GM21528 (cell line): ENCODE measurements around the gene LGR4.
A peak's percentile ranks its signal among the peaks of the same experiment; 100 is the strongest.
"Not testable (repeated sequence)": the region's sequence is repeated elsewhere in the genome, so short reads cannot be mapped to it uniquely, and the experiment has no call there.

Experiments used
- ATAC-seq: cut with Tn5 transposase; IDR thresholded peaks from one replicate; pipeline ENCODE4 v1.9.1; 2021; ENCODE audit warnings: mild to moderate bottlenecking, moderate library complexity; ENCODE audit not compliant: unreplicated experiment, low FRiP score

LGR4 gene, protein sequence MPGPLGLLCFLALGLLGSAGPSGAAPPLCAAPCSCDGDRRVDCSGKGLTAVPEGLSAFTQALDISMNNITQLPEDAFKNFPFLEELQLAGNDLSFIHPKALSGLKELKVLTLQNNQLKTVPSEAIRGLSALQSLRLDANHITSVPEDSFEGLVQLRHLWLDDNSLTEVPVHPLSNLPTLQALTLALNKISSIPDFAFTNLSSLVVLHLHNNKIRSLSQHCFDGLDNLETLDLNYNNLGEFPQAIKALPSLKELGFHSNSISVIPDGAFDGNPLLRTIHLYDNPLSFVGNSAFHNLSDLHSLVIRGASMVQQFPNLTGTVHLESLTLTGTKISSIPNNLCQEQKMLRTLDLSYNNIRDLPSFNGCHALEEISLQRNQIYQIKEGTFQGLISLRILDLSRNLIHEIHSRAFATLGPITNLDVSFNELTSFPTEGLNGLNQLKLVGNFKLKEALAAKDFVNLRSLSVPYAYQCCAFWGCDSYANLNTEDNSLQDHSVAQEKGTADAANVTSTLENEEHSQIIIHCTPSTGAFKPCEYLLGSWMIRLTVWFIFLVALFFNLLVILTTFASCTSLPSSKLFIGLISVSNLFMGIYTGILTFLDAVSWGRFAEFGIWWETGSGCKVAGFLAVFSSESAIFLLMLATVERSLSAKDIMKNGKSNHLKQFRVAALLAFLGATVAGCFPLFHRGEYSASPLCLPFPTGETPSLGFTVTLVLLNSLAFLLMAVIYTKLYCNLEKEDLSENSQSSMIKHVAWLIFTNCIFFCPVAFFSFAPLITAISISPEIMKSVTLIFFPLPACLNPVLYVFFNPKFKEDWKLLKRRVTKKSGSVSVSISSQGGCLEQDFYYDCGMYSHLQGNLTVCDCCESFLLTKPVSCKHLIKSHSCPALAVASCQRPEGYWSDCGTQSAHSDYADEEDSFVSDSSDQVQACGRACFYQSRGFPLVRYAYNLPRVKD

DNA sequence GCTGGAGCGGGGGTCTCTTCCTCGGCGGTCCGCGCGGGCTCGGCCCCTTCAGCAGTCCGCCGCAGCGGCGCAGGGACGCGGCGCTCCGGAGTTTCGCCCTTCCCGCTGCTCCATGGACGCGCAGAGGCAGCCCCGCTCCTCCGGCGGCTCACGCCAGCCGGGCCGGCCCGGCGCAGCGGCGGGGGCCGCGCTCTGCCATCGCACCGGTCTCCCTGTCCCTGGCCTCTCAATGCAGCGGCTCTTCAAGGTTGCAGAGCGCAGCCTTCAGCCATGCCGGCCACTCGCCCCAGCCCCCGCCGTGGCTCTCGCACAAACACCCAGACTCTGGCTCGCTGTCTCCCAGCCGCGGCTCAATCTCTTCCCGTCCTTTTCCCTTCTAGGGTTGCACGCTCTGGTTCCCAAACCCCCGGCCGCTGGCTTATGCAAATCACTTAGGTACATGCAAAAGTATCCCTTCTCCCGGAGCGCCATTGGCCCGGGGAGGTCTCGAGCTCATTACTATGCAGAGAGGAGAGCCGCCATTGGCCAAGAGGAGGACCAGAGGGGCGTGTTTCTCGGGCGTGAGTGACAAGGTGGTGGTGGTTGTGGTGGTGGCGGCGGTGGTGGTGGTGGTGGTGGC is at the start of gene LGR4:
LGR4 (minus strand) TSS at position 393 of the 619 bp plus-strand sequence. CDS start 488 bp downstream, outside the sequence.
- ATAC-seq, result peak; percentile 80

DNA sequence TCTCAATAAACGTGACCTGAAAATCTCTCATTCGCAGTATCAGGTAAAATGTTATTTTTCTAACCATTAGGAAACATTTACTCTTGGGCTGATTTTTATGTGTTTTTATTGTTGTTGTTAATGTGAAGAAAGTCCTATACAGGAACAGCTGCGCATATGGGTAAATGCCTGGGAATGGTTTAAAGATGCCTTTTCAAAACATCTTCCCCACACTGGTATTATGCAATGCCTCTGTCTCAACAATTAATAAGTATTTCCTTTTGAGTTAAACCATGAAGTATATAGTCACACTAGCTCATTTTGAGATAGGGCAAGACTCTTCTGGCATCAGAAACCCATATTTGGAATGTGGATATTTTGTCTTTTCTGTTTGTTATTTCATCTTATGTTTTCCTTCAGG is 47.6 kb upstream of the LGR4 start:
- ATAC-seq, result no peak

DNA sequence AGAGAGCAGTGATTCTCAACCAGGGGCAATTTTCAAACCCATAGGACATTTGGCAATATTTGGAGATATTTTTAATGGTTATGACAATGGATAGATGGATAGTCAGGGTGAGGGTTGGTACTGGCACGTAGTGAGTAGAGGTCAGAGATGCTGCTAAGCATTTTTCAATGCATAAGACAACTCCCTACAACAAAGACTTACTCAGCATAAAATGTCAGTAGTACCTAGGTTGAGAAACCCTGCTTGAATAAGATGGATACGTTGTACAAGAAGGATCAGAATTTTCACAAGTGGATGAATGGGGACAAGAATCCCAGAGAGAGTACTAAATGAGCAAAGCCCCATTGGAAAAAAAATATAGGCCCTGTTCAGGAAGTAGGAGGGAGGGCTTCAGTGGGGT is 45.9 kb upstream of the LGR4 start:
- ATAC-seq, result no peak

DNA sequence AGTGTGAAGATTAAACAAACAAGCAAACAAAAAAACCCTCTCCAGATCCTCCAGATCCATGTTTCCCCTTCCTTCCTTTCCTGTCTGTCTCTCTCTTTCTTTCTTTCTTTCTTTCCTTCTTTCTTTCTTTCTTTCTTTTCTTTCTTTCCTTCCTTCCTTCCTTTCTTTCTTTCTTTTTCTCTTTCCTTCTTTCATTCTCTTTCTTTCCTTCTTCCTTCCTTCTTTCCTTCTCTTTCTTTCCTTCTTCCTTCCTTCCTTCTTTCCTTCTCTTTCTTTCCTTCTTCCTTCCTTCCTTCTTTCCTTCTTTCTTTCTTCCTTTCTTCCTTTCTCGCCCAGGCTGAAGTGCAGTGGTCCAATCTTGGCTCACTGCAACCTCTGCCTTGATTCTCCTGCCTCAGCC is 44.9 kb upstream of the LGR4 start:
- not testable (repeated sequence) for ATAC-seq

GRCh38 chr11:27514558-27514957 is 42.0 kb upstream of the LGR4 start:
- ATAC-seq, result no peak

DNA sequence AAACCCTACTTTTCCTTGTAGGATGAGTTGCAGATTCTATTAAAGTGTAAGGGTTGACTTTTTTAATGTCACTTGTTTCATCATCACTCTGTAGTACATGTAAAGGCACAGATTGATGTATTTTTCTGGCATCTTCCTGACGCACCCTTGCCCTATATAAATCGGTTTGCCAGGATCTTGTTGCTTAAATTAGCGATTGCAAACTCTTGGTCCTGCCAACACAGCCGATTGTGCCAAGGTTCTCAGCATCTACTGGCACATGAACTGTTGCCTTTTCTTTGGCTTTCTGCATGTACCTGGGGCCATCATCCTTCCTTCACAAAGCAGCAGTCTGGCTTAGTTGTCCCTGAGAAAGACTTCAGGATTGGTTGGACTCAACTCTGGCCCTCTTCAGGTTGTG is 41.5 kb upstream of the LGR4 start:
- ATAC-seq, result no peak

DNA sequence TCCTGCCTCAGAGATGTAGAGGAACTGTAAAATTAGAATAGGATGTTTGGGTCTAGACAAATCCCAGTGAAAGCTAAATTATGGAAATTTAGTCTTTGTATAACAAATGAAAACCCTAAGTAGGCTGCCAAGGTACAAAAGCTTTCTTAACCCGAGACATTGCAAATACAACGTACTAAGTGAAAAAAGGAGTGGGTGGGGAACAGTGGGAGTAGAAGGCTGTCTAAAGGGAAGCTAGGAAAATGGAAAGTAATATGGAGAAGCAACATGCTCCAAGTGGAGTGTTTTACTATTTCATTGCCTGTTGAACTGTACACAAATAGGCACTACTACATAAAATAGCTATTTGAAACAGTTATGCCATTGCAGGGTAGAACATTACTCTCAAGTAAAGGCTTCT is 40.8 kb upstream of the LGR4 start:
- no peak for ATAC-seq

DNA sequence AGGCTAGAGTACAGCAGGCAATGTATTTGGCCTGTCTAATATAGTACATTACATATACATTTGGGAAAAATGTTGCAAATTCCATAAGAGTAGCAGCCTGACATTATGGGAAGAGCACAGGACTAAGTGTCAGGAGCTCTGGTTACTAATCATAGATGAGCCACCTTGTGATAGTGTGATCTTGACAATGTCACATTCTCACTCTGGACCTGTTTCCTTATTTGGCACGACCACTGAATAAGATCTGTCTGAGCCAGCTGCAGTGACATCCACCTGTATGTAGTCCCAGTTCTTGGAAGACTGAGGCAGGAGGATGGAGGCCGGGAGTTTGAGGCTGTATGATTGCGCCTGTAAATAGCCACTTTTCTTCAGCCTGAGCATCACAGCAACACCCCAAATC is 39.6 kb upstream of the LGR4 start:
- ATAC-seq, result no peak

- no peak for ATAC-seq
Observed at GRCh38 chr11:27509908-27510307, 37.3 kb upstream of the LGR4 start.

- no peak for ATAC-seq
Observed at GRCh38 chr11:27507557-27508322, 35.1 kb upstream of the LGR4 start.

DNA sequence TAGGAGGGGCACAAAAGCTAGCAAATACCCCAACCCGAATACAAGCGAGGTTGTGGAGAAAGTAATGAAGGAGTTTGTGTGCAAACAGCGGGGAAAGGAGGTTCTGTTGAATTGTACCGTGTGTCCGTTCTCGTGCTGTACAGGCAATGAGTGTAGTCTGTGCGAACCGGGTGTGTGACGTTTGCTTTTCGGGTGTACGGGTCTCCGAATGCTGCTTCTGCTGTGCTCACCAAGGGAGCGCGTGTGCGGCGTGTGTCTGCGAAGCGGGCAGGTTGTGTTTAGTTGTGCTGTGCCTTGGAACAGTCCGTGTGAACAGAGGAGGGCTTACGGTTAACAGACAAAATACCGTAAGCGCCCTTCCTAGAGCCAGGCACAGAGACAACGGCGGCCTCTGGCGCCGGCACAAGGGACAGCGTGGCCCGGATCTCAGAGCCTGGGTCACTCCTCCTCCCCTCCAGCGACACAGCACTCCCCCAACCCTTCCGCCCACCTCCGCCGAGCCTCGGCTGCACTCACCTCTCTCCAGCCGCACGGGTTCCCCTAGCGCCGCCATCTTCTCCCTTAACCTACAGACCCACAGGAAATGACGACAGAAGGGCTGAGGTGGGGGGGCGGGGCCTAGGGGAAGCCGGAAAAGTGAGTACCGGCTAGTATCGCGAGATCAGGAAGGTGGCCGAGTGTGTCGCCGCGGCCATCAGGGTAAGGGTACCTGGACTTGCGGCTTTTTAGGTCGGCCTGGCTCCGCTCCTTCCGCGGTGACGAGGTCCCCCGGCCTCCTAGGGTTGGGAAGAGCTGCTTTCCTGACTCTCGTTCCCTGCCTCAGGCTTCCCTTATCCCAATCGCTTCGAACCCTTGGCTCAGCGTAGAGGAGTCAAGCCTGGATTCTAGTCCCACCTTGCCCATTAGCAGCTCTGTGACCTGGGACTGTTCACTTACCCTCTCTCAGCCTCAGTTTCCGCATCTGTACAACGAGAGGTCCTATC is 33.9 kb upstream of the LGR4 start, which contains the start of gene LIN7C:
LIN7C (minus strand) TSS at position 570 of the 983 bp plus-strand sequence; CDS start at position 553, 17 bp downstream.
- ATAC-seq, result peak; percentile 98

- ATAC-seq, result peak; percentile 7
Observed at GRCh38 chr11:27505781-27506180, 33.2 kb upstream of the LGR4 start.

- ATAC-seq, result no peak
Observed at GRCh38 chr11:27504205-27504604, 31.6 kb upstream of the LGR4 start.

GRCh38 chr11:27501100-27501499 is 28.5 kb upstream of the LGR4 start:
- no peak for ATAC-seq

- ATAC-seq, result no peak
Observed at GRCh38 chr11:27497911-27498310, 25.3 kb upstream of the LGR4 start.

GRCh38 chr11:27497284-27497866 is 24.8 kb upstream of the LGR4 start:
- peak; percentile 77 for ATAC-seq

GRCh38 chr11:27496461-27496860 is 23.9 kb upstream of the LGR4 start:
- no peak for ATAC-seq

- no peak for ATAC-seq
Observed at GRCh38 chr11:27495710-27496300, 23.2 kb upstream of the LGR4 start.
